ENCODE data around the gene MXRA7.
"Not testable (repeated sequence)": the region's sequence is repeated elsewhere in the genome, so short reads cannot be mapped to it uniquely, and the experiment has no call there.

Gene MXRA7, protein sequence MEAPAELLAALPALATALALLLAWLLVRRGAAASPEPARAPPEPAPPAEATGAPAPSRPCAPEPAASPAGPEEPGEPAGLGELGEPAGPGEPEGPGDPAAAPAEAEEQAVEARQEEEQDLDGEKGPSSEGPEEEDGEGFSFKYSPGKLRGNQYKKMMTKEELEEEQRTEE

DNA sequence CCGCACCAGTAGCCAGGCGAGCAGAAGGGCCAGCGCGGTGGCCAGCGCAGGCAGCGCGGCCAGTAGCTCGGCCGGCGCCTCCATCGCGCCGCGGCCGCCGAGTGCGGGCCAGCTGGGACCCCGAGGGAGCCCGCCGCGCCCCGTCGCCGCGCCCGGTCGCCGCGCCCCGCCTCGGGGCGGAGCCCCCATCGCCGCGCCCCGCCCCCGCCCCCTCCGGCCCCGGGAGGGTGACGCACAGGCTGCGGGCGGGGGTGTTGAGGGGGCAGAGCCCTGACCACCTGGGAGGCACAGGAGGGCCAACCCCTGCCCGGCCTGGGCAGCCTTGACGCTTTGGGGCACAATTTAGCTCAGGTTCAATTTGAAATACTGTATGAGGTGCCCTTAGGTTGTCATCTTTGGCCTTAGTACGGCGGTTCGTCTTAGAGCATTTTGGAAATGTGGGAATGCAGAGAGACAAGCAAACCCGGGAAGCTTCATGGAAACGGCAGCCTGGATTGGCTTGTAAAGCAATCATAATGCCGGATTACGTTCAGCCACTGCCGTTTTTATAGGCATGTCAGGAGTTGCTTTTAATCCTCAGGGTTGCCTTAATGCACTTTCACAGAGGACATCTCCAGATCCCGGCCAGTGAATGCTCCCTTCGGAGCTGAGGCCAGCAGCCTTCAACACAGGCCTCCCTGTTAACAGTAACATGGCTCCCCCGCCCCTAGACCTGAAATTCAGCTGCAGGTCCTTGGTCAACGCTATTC lies at the start of gene MXRA7:
TSS of gene MXRA7 (minus strand) at position 103 of the 749 bp plus-strand sequence. CDS start at position 84, 19 bp downstream.
- DNase-seq, result peak; percentile 49 to 79

DNA sequence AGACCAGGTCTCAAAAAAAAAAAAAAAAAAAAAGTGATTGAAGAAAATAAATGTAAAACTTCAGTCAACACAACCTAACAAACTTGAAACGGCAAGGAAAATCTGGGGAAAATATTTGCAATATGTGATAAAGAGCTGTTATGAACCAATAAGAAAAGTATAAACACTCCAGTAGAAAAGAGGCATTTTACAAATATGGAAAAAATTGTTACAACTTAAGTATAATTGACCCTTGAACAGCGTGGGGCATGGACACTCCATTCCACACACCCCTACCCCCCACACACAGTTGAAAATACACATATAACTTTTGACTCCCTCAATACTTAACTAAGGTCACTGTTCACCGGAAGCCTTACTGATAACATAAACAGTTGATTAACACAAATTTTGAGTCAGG lies 47.8 kb upstream of the MXRA7 start:
- DNase-seq, result no peak

DNA sequence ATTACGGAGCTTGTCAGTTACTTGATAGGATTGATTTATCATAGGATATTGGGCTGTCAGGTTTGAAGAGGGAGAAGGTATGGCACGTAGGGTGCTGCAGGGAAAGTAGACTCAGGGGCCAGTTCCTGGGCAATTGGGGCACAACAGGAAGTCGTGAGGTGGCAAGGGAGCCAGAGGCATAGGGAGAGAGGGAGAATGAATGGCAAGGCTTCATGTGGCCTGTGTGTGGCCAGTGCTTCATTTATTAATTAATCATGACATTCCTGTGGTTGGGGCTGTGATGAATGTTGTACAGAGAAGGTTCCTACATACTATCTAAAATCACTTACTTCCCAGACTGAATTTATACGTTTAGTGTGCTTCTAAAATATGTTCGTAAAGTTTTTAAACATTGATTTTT lies 46.5 kb upstream of the MXRA7 start:
- DNase-seq, result no peak

DNA sequence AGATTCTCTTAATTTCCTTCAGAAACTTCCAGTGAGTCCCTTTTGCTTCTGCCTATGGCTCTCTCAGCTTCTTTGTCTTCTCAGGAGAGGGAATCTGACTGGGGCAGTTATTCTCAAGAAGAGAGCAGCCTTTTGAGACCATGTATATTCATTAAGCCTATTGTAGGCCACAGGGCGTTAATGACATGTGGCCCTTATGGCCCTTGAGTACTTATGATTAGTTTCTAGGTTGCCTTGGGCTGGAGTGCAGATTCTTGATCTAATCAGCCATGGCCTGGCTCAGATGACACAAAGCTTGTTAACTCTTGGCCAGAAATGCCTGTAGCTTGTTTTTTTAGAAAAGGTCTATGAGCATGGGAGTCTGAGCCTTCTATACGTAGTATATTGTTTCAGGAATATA lies 44.5 kb upstream of the MXRA7 start:
- no peak for DNase-seq

DNA sequence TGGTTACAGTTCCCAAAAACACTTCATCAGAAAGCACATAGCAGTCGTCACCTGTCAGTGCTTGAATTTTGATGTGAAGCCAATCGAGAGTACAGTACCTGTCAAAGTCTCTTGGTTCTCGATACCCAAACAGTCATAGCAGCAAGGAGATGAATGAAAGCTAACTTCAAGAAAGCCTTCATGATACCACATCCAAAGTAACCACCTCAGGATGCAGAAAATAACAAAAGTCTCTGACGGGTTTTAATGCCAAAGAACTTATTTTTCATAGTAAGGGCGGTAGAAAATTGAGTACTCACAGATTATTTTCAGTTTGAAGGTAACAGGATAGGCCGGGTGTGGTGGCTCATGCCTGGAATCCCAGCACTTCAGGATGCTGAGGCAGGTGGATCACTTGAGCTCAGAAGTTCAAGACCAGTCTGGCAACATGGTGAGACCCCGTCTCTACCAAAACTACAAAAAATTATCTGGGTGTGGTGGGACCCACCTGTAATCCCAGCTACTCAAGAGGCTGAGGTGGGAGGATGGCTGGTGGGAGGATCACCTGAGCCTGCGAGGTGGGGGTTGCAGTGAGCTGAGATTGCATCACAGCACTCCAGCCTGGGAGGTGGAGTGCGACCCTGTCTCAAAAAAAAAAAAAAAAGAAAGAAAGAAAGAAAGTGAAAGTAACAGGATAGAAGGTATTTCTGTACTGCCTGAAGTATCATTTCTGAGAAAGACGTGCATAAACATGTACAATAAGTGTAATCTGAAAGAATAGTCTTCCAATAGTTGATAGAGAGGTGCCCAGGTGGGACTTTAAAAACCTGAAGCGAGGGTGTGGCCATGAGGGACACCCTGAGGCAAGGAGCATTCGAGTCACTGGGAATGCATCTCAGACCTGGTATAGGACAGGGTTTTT lies 42.5 kb upstream of the MXRA7 start:
- no peak for DNase-seq

DNA sequence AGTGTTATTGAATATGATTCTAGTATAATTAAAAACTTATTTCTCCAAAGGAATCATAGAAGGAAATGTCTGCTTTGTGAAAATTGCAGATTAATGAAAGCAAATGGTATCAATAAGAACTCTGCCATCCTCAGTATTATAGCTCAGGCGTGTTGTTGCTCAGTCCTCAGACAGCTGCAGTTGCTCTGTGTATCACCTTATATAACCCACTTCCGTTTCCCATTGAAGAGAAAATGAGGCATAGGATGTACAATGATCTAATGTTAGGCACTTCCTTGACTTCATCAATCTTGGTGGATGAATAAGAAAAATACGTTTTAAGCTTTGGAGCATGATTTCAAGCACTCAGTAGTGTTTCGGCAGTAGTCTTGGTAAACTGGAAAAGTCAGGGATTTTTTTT lies 41.2 kb upstream of the MXRA7 start:
- no peak for DNase-seq

DNA sequence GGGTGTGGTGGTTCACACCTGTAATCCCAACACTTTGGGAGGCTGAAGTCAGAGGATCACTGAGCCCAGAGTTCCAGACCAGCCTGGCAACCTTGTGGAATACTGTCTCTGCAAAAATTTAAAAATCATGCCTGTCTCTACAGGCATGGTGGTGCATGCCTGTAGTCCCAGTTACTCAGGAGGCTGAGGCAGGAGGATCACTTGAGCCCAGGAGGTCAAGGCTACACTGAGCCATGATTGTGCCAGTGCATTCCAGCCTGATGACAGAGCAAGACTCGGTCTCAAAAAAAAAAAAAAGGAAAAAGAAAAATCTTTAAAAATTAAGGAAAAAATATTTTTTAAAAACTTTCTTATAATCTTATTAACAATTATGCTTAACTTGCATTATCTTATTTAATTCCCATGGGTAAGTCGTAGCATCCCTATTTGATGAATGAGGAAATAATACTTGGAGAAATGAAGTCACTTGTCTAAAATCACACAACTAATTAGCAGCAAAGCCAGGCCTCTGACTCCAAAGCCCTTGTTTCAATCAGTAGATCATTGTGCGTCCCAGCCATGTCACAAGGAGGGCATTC lies 40.7 kb upstream of the MXRA7 start:
- DNase-seq, result no peak

DNA sequence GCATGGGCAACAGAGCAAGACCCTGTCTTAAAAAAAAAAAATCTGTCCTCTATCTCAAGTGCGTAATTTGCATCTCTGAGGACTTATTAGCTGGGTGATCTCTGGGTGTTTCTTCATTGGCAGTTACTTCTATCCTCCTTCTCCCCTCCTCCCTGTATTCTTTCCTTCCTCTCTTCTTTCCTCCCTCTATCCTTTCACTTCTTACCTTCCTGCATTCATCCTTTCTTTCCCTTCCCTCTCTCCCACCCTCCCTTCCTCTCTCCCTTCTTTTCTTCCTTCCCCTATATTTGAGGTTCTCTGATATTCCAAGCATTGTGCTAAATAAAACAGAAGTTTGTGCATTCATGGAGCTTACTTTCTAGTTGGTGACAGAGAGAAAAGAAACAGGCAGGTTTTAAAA lies 37.9 kb upstream of the MXRA7 start:
- no peak for DNase-seq

DNA sequence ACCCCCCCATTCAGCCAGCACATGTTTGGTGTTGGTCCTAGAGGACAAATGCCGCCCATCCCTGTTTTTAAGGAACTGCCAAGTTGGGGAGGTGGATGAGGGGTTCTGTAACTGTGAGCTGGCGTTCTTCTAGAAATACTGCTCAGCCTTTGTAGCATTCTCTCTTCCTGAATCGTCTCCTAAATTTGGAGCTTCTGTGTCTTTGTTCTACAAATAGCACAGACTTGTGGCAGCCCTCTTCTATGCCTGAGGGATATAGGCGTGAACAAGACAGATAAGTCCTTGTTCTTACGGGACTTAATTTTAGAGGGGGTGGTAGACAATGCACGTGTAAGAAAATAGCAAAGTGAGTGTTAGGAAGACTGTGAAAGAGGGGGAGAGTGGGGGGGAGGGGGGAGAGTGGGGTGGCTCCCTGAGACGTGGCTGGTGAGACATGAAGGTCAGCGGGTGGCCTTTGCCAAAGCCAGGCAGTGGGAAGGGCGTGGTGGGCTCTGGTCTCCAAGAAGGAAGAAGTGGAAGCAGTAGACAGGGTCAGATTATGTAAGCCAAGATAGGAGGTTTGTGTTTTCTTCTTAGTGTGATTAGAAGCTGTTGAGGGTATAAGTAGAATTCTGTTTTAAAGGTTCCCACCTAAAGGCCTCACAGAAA lies 37.1 kb upstream of the MXRA7 start:
- no peak for DNase-seq

DNA sequence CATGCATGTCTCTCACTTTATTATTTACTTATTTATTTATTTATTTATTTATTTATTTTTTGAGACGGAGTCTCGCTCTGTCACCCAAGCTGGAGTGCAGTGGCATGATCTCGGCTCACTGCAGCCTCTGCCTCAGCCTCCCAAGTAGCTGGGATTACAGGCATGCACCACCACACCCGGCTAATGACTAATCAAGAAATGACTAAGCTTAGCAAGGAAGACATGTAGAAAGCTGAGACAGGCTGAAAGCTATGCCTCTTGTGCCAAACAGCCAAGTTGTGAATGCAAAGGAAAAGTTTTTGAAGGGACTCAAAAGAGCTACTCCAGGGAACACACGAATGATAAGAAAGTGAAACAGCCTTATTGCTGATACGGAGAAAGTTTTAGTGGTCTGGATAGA lies 35.0 kb upstream of the MXRA7 start:
- DNase-seq, result not testable (repeated sequence)

DNA sequence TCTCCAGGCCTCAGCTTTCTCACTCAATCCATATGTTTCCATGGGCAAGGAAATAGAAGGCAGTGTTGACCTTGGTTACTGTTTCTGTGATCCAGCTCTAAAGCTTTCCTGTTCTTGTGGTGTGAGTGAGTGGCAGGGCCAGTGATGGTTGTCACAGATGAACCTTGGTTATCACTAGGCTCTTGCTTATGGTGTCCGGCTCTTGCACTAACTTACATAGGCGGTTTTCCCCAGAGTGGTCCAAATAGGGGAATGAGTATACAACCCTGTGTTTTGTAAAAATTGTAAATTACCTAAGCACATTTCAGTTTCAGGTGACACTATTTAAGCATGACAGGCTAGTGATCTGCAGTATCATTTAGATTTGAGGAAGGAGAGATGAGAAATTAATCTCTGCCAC lies 34.0 kb upstream of the MXRA7 start:
- no peak for DNase-seq

DNA sequence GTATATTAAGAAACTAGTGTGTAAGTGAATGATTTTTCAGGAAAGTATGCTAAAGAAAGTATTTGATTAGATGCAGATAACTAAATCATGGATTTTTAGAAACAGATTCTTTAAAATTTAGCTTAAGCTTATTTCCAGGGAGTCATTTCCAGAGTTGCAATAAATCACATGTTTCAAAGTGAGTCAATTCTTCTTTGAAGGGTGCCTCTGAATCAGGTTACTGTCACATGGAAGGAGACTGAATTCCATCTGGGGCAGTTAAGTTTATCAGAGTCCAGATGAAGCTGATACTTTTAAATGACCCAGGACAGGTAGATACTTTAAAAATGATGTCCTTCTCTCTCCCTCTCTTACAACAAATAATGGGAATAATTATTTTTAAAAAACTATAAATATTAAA lies 32.2 kb upstream of the MXRA7 start:
- no peak for DNase-seq

DNA sequence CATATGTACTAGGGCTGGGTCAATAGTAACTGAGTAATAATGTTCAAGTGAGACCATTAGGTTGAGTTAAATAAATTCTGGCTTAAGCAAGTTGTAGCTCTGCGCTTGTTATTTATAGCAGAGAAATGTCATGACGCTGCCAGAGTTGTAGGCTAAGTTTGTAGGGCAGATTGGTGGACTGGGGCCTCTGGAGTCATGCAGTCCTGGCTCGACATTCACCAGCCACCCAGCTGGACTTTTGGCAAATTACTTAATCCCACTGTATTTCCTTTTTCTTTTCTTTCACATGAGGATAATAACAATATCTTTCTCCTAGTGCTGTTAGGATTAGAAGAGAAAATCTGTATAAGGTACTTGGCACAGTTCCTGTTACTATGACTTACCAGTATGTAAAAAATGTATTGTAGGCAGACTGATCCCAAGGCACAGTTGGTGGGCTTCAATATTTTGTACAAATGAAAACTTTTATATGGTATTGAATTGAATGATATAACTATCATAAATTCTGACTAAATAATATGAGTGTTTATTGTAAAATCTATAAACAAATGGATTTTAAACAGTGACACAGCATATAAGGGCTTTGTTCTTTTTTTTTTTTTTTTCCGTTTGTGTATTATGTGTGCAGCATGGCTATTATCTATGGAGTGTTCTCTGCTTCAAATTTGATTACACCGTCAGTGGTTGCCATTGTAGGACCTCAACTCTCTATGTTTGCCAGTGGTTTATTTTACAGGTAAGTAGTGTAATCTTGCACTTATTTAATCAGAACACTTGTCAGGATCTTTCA lies 29.8 kb upstream of the MXRA7 start:
- DNase-seq, result no peak

DNA sequence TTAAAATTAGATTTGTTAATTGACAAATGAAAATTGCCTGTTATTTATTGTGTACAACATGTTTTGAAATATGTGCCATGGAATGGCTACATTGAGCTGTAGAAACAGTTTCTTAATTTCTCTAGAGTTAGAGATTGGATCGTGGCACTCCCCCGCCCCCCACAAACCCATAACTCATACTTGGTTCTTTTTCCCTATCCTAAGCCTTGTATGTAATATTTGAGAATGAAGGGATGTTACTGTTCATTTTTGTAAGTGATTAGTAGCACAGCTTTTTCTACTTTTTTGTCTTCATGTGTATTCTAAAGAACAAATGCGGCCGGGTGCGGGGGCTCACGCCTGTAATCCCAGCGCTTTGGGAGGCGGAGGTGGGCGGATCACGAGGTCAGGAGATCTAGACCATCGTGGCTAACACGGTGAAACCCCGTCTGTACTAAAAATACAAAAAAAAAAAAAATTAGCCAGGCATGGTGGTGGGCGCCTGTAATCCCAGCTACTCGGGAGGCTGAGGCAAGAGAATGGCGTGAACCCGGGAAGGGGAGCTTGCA lies 28.9 kb upstream of the MXRA7 start:
- not testable (repeated sequence) for DNase-seq

DNA sequence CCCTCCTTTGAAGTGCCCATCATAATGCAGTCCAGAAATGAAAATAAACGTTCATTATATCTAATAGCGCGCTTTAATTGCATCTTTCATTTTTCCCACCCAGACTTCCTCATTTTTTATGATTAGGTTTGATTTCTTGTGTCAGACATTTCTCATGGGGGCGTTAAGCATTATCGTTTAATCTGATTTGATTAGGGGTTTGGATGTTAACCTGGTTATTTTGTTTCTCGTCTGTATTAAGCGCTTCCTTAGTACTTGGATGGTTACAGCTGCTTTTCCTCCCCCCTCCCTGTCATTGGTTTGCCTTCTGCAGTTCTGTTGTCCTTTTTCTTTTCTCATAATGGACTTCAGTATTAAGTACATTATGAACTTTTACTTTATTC lies 27.7 kb upstream of the MXRA7 start:
- no peak for DNase-seq

DNA sequence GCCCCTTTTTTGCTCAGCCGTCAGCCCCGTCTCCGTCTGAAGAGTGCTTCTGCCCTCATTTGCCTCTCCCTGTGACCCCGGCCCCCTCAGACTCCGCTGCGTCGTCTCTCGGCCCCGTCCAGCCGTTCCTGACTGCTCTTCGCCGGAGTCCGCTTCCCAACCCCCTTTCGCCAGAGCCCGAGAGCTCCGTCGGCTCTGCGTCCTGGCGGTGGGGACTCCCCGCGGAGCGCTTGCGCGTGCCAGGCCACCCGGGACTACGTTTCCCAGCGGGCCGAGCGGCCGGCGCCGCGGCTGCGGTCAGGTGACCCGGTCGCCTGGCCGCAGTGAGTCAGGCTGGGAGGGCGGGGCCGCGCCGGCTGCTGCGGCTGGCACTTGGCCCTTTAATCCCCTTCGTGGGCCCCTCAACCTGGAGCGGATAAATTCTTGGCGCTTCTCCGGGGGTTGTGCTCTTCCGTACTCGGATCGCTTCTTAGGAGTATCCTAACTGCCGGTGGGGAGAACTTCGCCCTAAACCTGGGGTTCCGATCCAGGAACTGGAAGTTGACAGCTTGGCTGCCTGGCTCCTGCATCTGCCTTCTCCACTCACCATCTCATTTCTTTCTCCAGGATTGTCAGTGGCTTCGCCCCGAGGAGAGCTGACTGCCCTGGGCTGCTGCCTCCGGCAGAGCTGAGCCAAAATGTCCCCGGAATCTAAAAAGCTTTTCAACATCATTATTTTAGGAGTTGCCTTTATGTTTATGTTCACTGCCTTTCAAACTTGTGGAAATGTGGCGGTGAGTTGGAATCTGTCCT lies 27.1 kb upstream of the MXRA7 start, which contains the start of gene MFSD11:
TSS of gene MFSD11 (plus strand) at position 444 of the 792 bp plus-strand sequence. CDS start at position 678, 234 bp downstream.
- DNase-seq, result peak; percentile 94

DNA sequence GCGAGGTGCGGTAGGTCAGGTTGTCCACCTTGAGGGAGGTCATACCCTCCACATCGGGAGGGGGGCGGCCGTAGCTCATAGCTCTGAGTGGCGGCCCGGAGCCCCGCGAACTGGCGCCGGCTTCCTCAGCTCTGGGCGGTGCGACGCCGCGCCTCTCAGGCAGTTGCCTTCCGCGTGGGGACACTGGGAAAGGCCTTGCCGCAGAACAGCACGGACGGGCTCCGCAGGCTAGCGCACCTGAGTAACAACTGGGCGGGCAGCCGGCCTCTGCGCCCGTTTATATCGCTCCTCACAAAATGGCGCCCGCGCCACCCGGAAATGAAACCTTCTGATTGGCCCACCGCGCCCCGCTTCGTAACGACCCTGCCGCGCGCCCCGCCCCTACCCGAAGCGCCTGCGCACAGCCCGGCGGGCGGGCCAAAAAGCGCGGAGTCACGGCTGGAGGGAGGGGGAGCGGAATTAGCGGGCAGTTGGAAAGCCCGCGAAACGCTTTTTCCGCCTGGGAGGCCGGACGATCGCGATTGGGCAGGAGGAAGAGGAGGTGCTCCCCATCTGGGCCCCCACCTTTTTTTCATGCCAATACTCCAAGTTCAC lies 26.4 kb upstream of the MXRA7 start, which contains the start of gene SRSF2:
TSS of gene SRSF2 (minus strand) at position 250 of the 594 bp plus-strand sequence. CDS start at position 79, 171 bp downstream.
- DNase-seq, result peak; percentile 98 to 99

DNA sequence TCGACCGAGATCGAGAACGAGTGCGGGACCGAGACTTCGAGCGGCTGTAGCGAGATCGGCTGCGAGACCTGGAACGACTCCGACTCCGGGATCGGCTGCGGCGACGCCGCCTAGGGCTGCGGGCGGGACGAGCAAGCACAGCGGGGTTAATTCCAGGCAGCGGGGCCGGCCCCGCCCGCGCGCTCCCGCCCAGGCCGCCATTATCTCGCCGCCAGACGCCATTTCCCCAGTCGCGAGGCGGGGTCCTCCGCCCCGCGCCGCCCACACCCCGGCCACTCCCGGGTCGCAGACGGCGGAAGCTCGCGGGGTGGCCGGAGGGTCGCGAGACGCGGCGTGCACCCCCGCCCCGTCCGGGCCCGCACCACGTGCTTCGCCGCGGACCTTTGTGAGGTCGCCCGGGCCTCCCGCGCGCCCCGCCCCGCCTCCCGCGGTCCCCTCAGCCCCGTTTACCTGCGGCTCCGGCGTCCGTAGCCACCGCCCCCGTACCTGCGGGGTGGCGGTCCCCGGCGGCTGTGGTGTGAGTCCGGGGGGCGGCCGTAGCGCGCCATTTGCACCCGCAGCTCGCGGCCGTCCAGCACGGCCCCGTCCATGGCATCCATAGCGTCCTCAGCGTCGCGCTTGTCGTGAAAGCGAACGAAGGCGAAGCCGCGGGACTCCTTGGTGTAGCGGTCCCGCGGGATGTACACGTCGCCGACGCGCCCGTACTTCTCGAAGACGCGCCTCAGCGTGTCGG lies 25.8 kb upstream of the MXRA7 start:
- peak; percentile 29 to 50 for DNase-seq

DNA sequence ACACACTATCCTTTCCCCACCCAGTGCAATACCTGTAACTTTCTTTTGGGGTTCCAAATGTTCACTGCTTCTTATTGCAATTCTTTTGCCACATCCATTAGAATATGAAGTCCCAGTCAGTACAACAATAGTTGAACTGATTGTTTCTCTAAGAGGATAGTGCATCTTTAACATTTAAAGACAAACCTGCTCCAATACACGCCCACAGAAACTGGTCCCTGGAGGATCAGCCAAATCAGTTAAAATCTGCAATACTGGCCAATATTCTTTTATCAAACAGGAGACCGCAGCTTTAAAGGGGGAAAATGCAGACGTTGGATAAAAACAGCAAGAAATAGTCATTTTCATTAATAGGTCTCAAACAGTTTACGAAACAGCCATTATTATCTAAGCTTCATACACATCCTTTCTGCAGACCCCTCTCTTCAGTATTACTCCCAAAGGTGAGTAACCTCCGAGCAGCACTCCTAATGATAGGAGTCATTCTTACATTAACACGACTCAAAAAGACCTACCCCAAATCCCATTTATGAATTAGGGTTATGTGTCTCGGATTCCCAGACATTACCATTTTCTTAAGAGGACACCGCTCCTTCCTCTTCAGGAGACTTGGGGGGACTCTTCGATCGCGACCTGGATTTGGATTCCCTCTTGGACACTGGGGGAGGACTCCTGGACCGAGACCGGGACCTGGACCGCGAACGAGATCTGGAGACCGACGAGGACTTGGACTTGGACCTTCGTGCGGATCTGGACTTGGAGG lies 25.0 kb upstream of the MXRA7 start:
- DNase-seq, result no peak
